Loucy (cell line): ENCODE data around the gene SORCS1.
A peak's percentile ranks its signal among the peaks of the same experiment; 100 is the strongest.

Experiments
- EZH2phosphoT487 ChIP-seq: fragments of 200-600 bp; IDR thresholded peaks from 2 replicates; pipeline ENCODE4 v1.6.1; 2018; ENCODE audit warnings: antibody characterized with exemption, mild to moderate bottlenecking, moderate library complexity, borderline replicate concordance
- TF ChIP-seq, protein P1 (sequence below): fragments of 200-600 bp; sonication (generic); conservative IDR thresholded peaks from 2 replicates; pipeline ENCODE4 v1.5.1; 2014; ENCODE audit warnings: mild to moderate bottlenecking, antibody characterized with exemption, low read length

DNA sequence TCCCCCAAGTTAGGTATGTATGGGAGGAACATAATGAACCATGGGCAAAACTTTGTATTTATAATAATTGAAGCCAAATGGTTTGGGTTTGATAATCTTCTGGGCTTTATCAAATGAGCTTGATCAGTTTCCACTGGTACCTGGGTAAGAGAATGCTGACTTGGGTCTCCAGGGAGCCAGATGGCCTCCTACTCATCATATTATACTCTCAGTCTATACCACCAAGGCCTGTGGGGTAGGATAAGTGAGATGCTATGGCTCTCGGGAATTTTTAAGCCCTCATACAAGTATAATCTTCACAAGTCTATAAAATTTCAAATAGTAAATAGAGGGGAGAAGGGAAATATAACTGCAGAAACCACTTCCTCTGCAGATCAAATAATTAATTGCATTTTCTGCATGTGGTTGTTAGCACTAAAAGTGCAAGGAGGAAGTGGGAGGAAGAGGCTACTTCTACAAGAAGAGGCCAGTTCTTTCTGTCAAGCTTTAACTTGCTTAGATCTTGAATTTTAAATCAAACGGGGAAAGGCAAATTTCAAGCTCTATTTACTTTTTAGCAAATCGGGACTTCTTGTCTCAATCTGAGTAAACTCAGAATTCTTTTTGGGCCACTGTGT is 349.0 kb downstream of the SORCS1 start:
- TF ChIP-seq EZH2phosphoT487, result 0 out of 2 replicates have a peak, but pooled peaks have one; percentile 10
- TF ChIP-seq, protein P1, sequence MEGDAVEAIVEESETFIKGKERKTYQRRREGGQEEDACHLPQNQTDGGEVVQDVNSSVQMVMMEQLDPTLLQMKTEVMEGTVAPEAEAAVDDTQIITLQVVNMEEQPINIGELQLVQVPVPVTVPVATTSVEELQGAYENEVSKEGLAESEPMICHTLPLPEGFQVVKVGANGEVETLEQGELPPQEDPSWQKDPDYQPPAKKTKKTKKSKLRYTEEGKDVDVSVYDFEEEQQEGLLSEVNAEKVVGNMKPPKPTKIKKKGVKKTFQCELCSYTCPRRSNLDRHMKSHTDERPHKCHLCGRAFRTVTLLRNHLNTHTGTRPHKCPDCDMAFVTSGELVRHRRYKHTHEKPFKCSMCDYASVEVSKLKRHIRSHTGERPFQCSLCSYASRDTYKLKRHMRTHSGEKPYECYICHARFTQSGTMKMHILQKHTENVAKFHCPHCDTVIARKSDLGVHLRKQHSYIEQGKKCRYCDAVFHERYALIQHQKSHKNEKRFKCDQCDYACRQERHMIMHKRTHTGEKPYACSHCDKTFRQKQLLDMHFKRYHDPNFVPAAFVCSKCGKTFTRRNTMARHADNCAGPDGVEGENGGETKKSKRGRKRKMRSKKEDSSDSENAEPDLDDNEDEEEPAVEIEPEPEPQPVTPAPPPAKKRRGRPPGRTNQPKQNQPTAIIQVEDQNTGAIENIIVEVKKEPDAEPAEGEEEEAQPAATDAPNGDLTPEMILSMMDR, result no peak
